Measurements from ENCODE around the gene EIF5.
"Not testable (repeated sequence)": the region's sequence is repeated elsewhere in the genome, so short reads cannot be mapped to it uniquely, and the experiment has no call there.

The EIF5 gene

DNA sequence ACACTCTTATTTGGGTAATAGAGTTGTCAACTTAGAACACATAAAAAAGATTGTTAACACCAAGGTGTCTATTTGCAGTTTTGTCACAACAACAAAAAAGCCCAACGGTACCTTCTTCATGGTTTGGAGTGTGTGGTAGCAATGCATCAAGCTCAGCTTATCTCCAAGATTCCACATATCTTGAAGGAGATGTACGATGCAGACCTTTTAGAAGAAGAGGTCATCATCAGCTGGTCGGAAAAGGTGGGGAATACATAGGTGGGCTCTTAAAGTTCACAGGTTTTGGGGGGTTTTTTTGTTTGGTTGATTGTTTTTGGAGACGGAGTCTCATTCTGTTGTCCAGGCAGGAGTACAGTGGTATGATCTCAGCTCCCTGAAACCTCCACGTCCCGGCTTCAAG, 5.5 kb downstream of the EIF5 start:
- no peak for DNase-seq

DNA sequence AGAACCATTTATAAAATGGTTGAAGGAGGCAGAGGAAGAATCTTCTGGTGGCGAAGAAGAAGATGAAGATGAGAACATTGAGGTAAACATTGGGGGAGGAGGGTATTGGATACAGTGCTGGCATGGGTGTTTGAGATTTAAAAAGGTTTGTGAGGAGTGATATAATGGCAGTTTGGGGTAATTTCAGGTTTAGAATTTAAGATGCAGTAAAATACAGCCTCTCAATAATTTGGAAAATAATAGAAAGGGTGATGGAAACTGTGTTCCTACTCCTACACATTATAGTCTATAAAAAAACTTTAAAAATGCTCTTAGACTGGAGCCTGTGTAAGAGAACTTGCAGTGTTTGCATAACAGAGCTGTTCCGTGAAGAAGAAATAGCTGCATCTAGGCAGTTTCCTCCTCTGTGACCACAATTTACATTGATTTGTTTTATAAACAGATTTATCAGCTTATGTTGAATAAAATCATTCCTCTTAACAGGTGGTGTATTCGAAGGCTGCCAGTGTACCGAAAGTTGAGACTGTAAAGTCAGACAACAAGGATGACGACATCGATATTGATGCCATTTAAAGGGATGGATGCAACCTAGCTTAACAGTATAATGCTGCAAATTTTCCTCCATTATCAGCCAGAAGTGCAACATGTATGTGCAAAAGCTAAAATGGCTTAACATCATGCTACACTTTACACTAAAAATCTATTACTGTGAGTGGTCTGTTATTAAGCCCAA, 6.6 kb downstream of the EIF5 start:
- no peak for DNase-seq

DNA sequence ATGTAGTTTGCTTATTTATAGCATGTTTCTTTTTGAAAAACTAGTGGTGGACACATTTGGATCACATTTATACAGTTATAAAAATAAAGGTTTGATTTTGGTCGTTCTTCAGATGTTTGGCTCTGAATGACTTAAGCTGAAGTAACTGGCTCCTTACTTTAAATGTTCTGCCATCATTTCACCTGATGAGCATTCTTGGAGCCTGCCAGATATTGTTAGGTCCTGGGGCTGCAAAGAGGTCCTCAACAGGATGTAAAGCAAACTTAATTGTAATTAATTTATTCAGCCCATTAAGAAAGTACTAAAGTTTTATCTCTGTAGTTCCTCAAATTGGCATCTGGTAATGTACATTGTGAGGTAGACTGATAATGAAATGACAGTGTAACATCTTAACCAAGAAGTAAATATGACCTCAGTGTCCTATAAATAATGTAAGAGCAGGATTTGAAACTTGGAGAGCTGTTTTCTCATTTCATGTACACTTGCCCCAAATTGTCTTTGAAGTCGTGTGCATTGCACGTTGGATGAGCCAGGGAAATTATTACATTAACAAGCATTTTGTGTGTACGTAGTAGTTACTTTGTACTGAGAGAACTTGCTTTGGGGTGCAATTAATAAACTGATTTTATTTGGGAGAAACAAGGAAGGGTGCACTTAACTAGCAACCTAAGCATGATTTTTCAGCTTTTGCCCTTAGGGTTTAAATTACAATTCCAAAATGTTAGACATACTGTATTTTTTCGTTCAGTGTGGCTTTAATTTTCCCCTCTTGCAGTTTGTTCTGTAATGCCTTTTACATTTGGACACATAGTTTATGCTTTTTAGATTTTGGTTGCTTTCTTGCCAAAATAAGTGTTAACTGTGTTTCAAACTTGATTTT, 7.5 kb downstream of the EIF5 start:
- no peak for DNase-seq

DNA sequence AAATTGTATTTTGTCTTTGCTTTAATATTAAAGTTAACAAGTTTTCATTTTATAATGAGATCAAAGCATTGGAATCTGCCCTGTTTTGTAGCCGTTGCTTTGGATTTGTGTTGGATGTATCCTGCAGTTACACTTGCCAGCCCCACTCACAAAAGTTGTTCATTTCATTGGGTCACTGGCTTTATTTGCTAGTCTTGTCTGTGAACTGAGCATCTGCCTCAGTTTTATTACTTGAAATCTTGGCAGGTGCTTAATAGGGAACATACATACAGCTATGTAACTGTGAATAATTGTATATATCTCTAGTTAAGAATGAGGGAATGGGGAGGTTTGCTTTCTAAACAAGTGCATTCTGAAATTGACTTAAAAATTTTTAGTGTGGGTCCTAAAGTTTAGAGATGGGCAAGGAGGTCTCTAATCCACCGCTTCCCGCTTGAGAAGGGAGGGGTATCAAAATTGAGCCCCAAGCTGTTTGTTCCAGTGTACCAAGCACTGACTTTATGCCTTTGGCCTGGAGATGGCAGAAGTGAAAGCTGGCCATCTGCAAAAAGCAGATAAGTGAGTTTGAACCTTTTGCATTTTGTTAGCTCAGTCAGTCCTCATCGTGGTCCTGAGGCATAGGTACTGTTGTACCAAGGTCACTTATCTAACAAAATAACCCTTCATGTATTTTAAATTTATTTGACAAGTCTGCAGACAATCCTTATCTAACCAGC, 9.3 kb downstream of the EIF5 start:
- DNase-seq, result no peak

DNA sequence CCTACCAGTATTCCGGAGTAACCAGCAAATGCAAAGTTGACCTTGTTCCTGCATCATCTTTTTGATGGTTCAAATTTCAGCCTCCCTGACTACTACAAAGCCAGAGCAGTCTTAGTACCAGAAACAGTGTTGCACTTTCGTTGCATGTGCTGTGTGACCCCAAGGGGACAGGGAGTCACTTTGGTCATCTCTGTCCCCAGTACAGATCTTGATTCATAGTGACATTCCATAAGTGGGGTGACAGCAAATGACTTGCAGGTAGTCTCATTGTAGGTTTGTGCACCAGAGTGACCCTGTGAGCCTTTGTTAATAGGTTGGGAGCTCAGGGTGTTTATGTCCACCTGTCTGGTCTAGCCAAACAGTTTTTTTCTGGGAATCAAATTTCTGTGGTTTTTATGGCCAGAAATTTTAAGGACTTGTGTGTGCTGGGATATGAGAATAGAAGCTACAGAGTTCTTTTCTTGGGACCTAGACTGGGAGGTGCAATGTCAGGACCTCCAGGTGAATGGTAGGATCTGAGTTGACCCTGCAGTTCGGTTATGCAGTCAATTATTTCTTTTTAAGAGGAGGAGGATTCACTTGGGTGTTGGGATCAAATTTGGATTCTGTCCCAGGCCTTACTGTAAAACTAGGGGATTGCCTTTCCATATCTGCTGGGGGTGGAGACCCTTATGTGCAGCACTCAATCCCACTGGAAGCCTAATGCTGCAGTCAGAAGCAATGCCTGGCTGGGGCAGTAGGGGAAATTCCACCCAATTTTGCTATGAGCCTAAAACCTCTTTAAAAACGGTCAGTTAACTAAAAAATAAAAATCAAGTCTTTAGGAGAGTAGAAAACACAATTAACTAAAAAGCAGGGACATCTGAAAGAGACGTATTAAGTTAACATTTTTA, 10.1 kb downstream of the EIF5 start:
- DNase-seq, result no peak

DNA sequence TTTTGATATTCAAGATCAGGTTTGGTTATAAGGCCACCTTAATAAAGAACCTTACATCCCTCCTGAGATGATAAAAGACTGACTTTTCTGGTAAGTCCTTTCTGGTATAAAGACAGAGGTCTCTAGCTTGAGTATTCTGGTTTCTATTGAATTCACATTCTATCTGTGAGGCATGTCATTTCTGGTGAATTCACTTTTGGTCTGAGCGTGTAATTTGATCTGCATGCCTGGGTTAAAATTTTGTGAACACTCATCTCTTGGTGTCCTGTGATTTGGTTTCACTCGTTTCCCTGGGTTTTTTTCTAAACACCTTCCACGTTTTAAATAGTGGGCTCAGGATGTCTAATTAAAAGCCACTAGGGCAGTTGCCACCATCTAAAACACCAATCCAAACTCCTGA, 12.2 kb downstream of the EIF5 start:
- no peak for DNase-seq

DNA sequence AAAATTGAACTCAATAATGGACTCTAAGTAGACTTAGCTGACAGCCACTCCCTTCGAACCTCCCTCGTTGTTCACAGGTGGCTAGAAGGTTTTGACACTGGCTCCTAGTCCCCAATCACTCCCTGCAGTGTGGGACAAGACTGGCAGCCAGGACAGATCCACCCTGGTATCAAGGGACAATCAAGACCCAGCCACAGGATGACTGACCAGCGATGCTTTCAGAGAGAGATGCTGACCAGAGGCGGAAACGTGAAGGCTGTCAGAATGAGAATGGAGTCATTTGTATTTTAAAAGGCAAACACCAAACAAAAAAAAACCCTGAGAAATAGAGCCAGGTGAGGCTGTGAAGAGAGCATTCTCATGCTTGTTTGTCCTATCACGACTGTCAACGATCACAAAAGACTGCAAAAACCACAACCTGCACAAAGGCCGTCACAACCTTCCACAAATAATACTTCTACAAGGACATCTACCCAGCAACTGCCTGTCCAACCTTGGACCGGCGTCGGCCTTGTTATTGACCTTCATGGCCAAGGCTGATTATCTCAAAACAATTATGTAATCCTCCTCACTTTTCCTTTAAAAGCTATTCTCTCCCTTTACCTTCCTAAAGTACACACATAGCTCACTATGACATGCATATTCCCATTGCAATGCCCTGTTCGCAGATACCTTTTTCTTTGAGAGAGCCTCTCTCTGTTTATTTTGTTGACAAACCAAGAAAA, 13.2 kb downstream of the EIF5 start:
- DNase-seq, result no peak

DNA sequence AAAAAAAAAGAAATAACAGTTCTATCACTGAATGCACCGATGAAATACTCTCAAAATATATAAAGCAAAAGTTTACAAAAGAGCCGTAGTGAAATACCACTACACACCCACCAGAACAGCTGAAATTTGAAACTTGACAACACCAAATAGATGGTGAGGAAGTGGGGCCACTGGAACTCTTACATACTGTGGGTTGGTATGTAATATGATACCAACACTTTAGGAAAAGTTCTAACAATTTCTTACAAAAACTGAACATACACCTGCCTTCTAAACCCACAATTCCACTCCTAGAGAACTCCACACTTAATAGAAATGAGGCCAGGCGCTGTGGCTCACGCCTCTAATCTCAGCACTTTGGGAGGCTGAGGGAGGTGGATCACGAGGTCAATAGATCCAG, 14.1 kb downstream of the EIF5 start:
- DNase-seq, result no peak

DNA sequence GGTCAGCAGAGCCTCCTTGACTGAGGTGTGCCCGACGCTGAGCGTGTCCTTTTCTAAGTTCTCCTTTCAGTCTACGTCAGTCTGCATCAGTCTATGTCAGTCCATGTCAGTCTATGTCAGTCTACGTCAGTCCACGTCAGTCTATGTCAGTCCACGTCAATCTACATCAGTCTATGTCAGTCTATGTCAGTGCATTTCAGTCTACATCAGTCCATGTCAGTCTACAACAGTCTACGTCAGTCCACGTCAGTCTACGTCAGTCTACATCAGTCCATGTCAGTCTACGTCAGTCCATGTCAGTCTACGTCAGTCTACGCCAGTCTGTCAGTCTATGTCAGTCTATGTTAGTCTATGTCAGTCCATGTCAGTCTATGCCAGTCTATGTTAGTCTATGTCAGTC, 15.9 kb downstream of the EIF5 start:
- no peak for DNase-seq

DNA sequence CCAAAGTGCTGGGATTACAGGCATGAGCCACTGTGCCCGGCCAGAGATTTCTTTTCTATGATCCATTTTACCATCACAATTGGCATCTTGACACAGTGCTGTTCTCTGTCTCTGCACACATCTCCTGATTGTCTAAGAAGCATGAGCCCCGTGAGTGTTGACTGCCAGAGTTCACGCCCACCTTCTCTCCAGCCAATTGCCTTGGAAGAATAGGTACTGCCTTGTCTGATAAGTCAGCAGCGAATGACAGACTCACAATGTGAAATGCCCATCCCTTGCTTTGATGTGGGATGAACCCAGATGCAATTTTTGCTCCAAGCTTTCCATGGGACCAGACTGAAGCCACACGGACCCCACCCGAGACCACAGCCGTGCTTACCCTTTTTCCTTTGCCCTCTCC, 19.3 kb downstream of the EIF5 start:
- DNase-seq, result no peak

DNA sequence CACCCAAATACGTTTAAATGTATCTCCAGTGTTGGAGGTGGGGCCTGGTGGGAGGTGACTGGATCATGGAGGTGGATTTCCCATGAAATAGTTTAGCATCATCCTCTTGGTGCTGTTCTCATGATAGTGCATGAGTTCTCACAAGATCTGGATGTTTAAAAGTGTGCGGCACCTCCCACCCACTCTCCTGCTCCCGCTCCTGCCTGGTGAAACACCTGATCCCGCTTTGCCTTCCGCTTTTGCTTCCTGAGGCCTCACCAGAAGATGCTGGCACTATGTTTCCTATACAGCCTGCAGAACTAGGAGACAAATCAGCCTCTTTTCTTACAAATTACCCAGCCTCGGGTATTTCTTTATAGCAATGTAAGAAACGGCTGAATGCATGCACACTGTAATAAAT, 20.1 kb downstream of the EIF5 start:
- no peak for DNase-seq

DNA sequence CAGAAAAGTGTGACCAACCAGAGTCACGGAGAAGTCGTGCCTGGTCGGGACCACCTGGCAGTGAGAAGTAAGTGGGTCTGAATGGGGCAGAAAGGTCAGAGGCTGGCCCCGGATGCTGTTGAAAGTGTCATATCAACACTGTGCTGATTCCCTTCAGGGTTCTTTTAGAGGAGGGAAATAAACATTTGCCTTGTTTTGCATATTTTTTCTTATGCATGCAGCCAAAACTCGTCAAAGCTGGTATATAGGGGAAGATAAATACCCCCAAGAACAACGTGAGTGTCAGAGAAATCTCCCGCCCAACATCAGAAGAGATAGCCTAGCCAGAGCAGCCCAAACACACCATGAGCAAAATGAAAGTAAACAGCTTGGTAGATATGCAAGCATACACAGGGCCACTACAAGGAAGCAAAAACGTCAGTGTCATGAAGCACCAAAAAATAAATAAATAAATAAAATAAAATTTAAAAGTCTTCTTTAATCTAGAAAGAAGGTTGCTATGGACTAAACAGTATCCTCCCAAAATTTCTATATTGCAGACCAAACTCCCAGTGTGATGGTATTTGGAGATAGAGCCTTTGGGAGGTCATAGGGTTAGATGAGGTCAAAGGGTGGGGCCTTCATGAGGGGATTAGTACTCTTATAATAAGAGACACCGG, 22.1 kb downstream of the EIF5 start:
- DNase-seq, result no peak

DNA sequence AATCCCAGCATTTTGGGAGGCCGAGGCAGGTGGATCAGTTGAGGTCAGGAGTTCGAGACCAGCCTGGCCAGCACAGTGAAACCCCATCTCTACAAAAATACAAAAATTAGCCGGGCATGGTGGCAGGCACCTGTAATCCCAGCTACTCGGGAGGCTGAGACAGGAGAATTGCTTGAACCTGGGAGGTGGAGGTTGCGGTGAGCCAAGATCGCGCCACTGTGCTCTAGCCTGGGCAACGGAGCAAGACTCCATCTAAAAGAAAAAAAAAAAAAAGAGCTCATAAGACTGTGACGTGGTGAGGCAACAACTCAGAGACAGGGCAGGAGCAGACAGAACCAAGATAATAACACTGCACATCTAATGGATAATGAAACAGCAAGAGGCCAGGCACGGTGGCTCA, 23.5 kb downstream of the EIF5 start:
- DNase-seq, result not testable (repeated sequence)

DNA sequence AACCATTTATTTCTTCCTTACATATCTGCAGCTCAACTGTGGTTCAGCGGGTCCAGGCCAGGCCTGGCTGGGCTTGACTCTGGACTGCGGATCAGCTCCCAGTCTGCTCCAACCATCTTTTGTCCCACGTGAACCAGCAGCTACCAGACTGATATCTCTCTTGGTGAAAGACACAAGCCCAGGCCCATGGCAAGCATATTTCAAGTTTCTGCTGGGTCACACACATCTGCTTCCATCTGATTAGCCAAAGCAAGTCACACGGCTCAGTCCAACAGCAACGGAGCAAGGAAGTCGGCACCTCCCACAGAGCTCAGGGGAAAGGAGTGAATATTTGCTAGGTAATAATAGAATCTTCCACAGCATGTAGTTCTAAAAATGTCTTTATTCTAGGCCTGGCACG, 26.5 kb downstream of the EIF5 start:
- no peak for DNase-seq

DNA sequence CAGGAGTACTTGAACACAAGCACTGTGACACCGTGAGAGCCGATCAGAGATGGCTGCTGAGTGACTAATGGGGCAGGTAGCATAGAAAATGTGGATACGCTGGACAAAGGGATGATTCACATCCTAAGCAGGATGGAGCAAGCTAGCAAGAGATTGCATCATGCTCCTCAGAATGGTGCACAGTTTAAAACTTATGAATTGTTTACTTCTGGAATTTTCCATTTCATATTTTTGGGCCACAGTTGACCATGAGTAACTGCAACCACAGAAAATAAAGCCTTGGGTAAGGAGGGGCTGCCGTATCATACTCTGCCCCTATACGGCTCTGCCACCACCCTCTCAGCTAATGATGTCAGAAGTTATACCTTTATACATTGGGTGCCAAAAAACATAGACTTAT, 27.8 kb downstream of the EIF5 start:
- DNase-seq, result peak; percentile 25

DNA sequence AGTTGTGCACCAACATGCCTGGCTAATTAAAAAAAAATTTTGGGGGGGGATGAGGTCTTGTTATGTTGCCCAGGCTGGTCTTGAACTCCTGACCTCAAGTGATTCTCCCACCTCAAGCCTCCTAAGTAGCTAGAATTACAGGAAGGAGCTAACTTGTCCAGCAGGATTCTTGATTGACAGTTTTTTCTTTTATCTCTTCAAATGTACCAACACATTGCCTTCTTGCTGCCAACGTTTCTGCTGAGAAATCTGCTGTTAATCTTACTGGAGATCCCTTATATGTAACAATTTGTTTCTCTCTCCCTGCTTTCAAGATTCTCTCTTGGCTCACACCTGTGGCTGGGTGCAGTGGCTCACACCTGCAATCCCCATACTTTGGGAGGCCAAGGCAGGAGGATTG, 28.7 kb downstream of the EIF5 start:
- DNase-seq, result no peak

DNA sequence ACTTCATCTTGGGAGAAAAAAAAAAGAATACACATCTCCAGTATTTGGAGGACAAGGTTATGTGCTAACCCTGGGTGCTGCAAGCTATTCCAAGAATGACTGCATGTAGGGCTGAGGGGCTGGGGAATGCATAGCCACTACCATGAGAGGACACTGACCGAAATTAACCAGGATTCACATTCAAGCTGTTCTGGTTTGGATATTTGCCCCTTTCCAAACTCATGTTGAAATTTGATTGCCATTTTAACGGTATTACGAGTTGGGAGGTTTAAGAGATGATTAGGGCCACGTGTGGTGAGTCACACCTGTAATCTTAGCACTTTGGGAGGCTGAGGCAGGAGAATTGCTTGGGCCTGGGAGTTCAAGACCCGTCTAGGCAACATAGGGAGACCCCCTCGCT, 32.7 kb downstream of the EIF5 start:
- DNase-seq, result no peak

DNA sequence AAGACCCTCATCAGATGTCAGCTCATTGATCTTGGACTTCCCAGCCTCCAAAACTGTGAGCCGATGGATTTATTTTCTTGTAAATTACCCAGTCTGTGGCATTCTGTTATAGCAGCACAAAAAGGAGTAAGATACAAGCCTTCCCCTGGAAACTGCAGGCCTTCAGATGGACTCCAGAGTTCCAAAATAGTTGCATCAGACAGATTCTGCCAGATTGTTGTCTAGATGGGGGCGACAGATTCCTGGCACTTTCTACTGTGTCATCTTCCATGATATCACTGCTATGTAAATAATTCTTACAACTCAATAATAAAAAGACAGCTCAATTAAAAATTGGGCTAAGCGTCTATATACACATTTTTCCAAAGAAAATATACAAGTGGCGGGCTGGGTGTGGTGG, 34.0 kb downstream of the EIF5 start:
- DNase-seq, result no peak

DNA sequence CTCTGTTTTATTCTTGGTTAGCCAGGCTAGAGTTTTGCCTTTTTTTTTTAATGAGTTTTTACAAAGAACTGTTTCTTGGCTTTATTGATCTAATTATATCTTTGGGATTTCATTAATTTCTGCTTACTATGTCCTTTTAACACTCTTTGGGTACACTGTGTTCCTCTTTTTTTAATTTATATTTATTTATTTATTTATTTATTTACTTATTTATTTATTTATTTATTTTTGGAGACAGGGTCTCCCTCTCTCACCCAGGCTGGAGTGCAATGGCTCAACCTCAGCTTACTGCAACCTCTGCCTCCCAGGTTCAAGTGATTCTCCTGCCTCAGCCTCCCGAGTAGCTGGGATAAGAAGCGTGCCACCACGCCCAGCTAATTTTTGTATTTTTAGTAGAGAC, 36.0 kb downstream of the EIF5 start:
- no peak for DNase-seq

DNA sequence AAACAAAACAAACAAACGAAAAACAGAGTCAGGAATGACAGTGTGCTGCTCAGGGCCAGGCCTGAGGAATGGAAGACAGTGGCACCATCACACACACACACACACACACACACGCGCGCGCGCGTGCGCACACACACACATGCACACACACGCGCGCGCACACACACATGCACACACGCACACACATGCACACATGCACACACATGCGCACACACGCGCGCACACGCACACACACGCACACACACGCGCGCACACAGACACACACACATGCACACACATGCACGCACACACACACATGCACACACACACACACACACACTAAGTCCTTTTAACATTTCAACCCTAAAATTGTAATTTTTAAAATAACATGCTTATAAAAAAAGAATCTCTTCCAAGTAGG, 38.0 kb downstream of the EIF5 start:
- DNase-seq, result no peak

DNA sequence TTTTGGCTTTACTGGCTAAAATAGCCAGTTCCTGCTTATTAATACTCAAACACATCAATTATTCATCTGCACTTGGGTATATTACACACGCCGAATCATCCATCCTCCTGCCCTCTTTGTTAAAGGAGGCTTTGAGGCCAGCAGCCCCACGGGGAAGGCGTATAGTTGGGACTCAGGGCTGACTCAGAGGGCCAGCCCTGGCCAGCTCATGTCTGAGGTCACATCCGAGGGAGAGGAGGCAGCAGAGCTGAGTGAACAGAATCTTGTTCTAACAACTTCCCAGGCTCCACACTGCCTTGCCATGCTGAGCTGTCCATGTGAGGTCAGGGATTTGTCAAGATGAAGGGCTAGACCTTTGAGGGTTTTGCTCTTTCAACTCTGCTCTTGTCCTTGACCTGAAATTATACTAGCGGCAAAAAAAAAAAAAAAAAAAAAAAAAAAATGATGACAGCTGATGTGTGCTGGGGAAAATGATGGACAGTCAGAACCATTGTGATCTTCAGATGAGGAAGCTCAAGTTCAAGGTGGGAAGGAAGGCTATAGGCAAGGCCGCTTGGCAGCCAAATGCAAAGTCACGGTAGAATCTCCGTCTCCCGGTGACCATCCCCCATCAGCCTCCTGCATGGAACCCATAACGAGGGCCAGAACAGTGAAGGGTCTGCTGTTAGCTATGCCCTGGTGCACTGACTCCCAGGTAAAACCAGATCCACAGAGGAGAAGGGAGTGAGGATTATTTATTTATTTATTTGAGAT, 38.7 kb downstream of the EIF5 start:
- DNase-seq, result no peak

Measured in activated CD4-positive, alpha-beta T cell treated with anti-CD3 and anti-CD28 coated beads, Interleukin-10, Interleukin-2, amounts not matched to agents 100 ng/mL and 50 ng/mL, durations not matched to agents 16 hours and 8 hours (primary cell).